Activated CD8-positive, alpha-beta memory T cell treated with anti-CD3 and anti-CD28 coated beads for 36 hours (primary cell): ENCODE measurements around the gene OSM. TPM values are rescaled to one million over a fixed set of nuclear protein-coding genes. Genes with fewer than 3 reads are reported as not detected.

ENCODE experiments used
- CTCF ChIA-PET: fragments of 350-600 bp; sonication (Branson Sonifier 250); formaldehyde crosslinking; loops from one replicate; lab custom pipeline; 2021; ENCODE audit warnings: antibody characterized with exemption; lab: Charles Lee
- POLR2A ChIA-PET: fragments of 350-600 bp; sonication (Branson Sonifier 250); formaldehyde crosslinking; loops from one replicate; lab custom pipeline; 2021; ENCODE audit warnings: antibody characterized with exemption; lab: Charles Lee
- total RNA-seq, 2 experiments: library from RNA; stranded (reverse); gene quantifications; one replicate each; pipeline ENCODE4 v1.2.3, GENCODE V29; 2021

OSM gene
- total RNA-seq, 2 experiments from 2014 or later = 21.1 to 23.3 TPM

DNA sequence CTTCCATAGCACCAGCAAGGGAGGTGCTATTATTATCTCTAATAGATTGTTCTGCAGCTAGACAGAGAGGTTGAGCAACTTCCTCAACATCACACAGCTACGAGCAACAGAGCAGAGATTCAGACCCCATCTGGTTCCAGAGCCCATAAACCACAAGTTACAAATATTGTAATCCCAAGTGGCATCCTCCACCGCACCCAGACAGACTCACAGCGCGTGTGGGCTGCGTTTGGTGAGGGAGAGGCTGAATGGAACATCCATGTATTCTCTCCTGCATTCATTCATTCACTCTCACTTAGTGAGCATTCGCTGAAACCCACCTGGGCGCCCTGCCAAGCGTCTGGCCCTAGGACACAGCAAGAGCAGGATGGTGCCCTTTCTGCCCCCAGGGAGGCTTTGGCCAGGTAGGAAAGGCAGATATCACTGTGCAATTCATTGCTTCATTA is 53.6 kb downstream of the OSM start:
- ChIA-PET CTCF (interaction anchor here (0.6 to 1.1 kb wide), 2 partner anchors 105 to 263 kb away, joined by 3 to 4 read pairs; no protein-coding TSS in a partner anchor), POLR2A (no interaction called here)

Other genes starting within 250 kb of the OSM start
- gene HORMAD2, start 186.4 kb downstream of the OSM start, total RNA-seq = not detected
- gene LIF, start 20.1 kb downstream of the OSM start, total RNA-seq = 100 to 1,000 TPM; 121 to 128 TPM
- 1 to 10 TPM; 1.9 to 4.2 TPM for gene CASTOR1, start 22.7 kb upstream of the OSM start, total RNA-seq
- 10 to 100 TPM; 12.8 to 13.0 TPM for gene TBC1D10A, start 60.1 kb upstream of the OSM start, total RNA-seq
- gene SF3A1, start 90.0 kb upstream of the OSM start, total RNA-seq = 100 to 1,000 TPM; 229 to 231 TPM
- gene CCDC157, start 90.2 kb upstream of the OSM start, total RNA-seq = 1 to 10 TPM; 2.1 to 3.3 TPM
- gene RNF215, start 120.6 kb upstream of the OSM start, total RNA-seq = 1 to 10 TPM; 7.1 to 7.7 TPM
- 1 to 10 TPM; 6.0 to 7.7 TPM for gene SEC14L2, start 130.2 kb upstream of the OSM start, total RNA-seq
- gene MTFP1, start 158.9 kb upstream of the OSM start, total RNA-seq = 100 to 1,000 TPM; 125 to 126 TPM
- not detected for gene SEC14L3, start 205.2 kb upstream of the OSM start, total RNA-seq
- gene SEC14L4, start 238.8 kb upstream of the OSM start, total RNA-seq = not detected